GM18861 (cell line): ENCODE data around the gene EXOC6B.

Source experiments
- ATAC-seq: cut with Tn5 transposase; IDR thresholded peaks from one replicate; pipeline ENCODE4 v1.9.1; 2021; ENCODE audit not compliant: unreplicated experiment

EXOC6B gene

GRCh38 chr2:72744049-72744448 is 81.8 kb downstream of the EXOC6B start:
- no peak for ATAC-seq

GRCh38 chr2:72743481-72743880 is 82.4 kb downstream of the EXOC6B start:
- no peak for ATAC-seq

- ATAC-seq: no peak
These were observed 87.7 kb downstream of the EXOC6B start for GRCh38 chr2:72738096-72738495.

GRCh38 chr2:72734432-72734831 is 91.4 kb downstream of the EXOC6B start:
- no peak for ATAC-seq

- no peak for ATAC-seq
These were observed 94.7 kb downstream of the EXOC6B start for GRCh38 chr2:72731116-72731515.

- no peak for ATAC-seq
These were observed 98.5 kb downstream of the EXOC6B start for GRCh38 chr2:72727356-72727755.

GRCh38 chr2:72723769-72724370 is 102.0 kb downstream of the EXOC6B start:
- ATAC-seq: no peak

- no peak for ATAC-seq
These were observed 103.3 kb downstream of the EXOC6B start for GRCh38 chr2:72722492-72723070.

GRCh38 chr2:72719416-72719815 is 106.4 kb downstream of the EXOC6B start:
- ATAC-seq: no peak

GRCh38 chr2:72718876-72719275 is 107.0 kb downstream of the EXOC6B start:
- no peak for ATAC-seq

- no peak for ATAC-seq
These were observed 109.2 kb downstream of the EXOC6B start for GRCh38 chr2:72716601-72717000.

GRCh38 chr2:72713857-72714256 is 112.0 kb downstream of the EXOC6B start:
- ATAC-seq: no peak

GRCh38 chr2:72712977-72713376 is 112.9 kb downstream of the EXOC6B start:
- no peak for ATAC-seq

- ATAC-seq: no peak
These were observed 113.5 kb downstream of the EXOC6B start for GRCh38 chr2:72712304-72712703.

GRCh38 chr2:72710418-72711152 is 115.2 kb downstream of the EXOC6B start:
- no peak for ATAC-seq

GRCh38 chr2:72708236-72708635 is 117.6 kb downstream of the EXOC6B start:
- no peak for ATAC-seq

- no peak for ATAC-seq
These were observed 127.5 kb downstream of the EXOC6B start for GRCh38 chr2:72698300-72698699.

- no peak for ATAC-seq
These were observed 129.3 kb downstream of the EXOC6B start for GRCh38 chr2:72696559-72696958.

- ATAC-seq: no peak
These were observed 130.2 kb downstream of the EXOC6B start for GRCh38 chr2:72695676-72696075.

- ATAC-seq: no peak
These were observed 130.9 kb downstream of the EXOC6B start for GRCh38 chr2:72694715-72695496.

GRCh38 chr2:72689579-72690195 is 136.1 kb downstream of the EXOC6B start:
- ATAC-seq: no peak
